GM23338 (cell line): Measurements from ENCODE around the gene LCA5.

Experiments used
- CTCF ChIP-seq, 2 experiments: fragments of 200-600 bp in 1 of 2; sonication (generic) in 1 of 2; conservative IDR thresholded peaks; 2 replicates each; pipeline versions ENCODE4 v1.5.1 to v1.6.1; 2016 to 2017; ENCODE audit warnings: antibody characterized with exemption in 2 of 2, low read depth in 2 of 2, mild to moderate bottlenecking in 2 of 2, moderate library complexity in 1 of 2
- ETS1 ChIP-seq: IDR thresholded peaks from 2 replicates; pipeline ENCODE4 v1.6.1; 2016; ENCODE audit warnings: antibody characterized with exemption
- EZH2 ChIP-seq: fragments of 200-600 bp; sonication (generic); IDR thresholded peaks from one replicate; pipeline ENCODE4 v1.8.0; 2017; ENCODE audit warnings: antibody characterized with exemption, mild to moderate bottlenecking, low read depth; ENCODE audit not compliant: unreplicated experiment
- REST ChIP-seq: IDR thresholded peaks from one replicate; pipeline ENCODE4 v1.6.1; 2018; ENCODE audit warnings: antibody characterized with exemption; ENCODE audit not compliant: unreplicated experiment

- no peak for TF ChIP-seq CTCF (conservative IDR thresholded peaks at IDR 0.05; ENCODE audit: low read depth in 2 of 2)
- TF ChIP-seq REST, result no peak
- no peak for TF ChIP-seq ETS1
- no peak for TF ChIP-seq EZH2
Observed at GRCh38 chr6:79568996-79569395, 31.8 kb upstream of the LCA5 start.
